Fibroblast of mammary gland (primary cell): ENCODE measurements around the gene SMYD3.
A peak's percentile ranks its signal among the peaks of the same experiment; 100 is the strongest.

Experiments used
- DNase-seq: peaks from one replicate; pipeline ENCODE4 v3.0.0-alpha.2; 2010; ENCODE audit warnings: low read depth
- H3K4me3 ChIP-seq: 2 replicates; pipeline ENCODE4 v1.5.1; 2011; ENCODE audit warnings: low read depth, mild to moderate bottlenecking, low read length, moderate library complexity; ENCODE audit not compliant: control insufficient read depth
- TF ChIP-seq, protein P1 (sequence below): conservative IDR thresholded peaks from 2 replicates; pipeline ENCODE4 v1.5.1; 2011; ENCODE audit warnings: low read depth, low read length, inconsistent platforms; ENCODE audit not compliant: control insufficient read depth, insufficient read depth

SMYD3 gene

DNA sequence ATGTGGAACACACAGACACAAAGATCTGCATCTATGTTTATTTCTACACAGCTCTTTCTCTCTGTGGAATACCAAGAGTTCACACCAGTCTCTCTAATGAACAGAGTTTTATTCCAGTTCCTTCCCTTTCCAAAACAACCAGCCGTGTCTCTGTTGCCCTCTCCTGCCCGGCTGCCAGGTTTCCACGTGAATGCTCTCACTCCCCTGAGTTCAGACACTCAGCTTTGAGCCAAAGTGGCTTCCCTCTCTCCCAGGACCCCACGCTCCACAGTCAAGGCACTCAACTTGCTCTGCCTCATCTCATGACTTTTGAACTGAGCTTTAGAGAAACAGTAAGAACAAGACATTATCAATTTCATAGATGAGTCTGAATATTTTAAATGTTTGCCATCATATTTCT lies 488.9 kb downstream of the SMYD3 start:
- no peak for DNase-seq
- TF ChIP-seq, protein P1, sequence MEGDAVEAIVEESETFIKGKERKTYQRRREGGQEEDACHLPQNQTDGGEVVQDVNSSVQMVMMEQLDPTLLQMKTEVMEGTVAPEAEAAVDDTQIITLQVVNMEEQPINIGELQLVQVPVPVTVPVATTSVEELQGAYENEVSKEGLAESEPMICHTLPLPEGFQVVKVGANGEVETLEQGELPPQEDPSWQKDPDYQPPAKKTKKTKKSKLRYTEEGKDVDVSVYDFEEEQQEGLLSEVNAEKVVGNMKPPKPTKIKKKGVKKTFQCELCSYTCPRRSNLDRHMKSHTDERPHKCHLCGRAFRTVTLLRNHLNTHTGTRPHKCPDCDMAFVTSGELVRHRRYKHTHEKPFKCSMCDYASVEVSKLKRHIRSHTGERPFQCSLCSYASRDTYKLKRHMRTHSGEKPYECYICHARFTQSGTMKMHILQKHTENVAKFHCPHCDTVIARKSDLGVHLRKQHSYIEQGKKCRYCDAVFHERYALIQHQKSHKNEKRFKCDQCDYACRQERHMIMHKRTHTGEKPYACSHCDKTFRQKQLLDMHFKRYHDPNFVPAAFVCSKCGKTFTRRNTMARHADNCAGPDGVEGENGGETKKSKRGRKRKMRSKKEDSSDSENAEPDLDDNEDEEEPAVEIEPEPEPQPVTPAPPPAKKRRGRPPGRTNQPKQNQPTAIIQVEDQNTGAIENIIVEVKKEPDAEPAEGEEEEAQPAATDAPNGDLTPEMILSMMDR: no peak
- no peak overlapping the region for H3K4me3 ChIP-seq

DNA sequence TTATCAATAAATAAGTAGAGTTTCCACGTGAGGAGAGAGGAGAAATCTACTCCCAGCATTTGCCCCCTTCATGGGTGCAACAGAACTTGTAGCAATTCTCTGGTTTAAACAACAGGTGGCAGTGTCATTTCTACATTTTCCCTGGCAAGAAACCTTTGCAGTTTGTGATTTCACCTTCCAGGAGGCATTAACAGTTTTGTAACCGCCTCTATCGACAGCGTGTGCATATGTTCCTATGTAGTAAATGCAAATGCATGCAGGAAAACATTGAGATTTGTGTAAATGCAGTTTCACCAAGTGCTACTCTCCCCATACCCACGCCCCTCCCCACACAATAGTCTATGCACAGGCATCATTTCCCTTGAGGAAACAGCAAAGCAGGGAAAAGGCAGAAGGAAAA lies 494.7 kb downstream of the SMYD3 start:
- peak; percentile 56 for DNase-seq
- TF ChIP-seq, protein P1: peak; percentile 60
- no peak overlapping the region for H3K4me3 ChIP-seq

DNA sequence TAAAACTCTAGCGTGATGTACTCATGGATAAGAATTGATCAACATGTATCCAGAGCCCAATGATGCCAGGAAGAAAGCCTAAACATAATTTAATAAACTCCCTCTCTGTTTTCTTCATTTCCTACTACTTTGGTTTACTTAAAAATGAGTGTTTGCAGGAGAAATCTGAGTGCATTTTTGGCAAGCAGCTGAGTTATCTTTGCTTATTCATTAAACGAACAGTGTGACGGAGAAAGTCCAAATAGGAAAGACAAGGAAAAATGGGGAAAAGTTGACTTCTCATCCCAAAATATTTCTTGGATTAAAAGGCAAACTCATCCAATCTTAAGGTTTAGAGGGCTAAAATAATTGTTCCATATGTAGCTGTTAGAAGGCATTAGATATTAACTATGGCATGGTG lies 496.7 kb downstream of the SMYD3 start:
- H3K4me3 ChIP-seq: no peak overlapping the region
- TF ChIP-seq, protein P1: no peak
- DNase-seq: no peak

DNA sequence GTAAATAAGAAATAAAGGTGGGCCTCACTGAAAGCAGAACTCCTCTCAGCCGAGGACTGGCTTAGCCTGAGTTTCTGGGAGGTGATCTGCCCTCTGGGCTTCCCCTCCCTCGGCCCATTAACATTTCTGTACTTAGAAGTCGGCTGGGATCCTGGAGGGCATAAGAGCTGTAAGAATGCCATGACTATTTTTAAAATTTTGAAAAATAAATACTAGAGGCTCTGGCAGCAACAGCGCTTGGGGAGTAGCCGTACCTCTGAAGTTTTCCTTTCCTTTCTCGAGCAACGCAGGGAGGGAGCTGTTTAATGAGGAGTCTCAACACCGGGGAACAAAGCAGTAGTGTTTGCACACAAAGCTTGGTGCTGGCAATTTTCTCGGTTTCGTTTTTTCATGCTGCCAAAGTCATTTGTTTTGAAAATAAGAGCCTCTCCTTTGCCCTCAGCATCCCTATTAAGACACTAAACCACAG lies 498.7 kb downstream of the SMYD3 start:
- no peak overlapping the region for H3K4me3 ChIP-seq
- no peak for DNase-seq

DNA sequence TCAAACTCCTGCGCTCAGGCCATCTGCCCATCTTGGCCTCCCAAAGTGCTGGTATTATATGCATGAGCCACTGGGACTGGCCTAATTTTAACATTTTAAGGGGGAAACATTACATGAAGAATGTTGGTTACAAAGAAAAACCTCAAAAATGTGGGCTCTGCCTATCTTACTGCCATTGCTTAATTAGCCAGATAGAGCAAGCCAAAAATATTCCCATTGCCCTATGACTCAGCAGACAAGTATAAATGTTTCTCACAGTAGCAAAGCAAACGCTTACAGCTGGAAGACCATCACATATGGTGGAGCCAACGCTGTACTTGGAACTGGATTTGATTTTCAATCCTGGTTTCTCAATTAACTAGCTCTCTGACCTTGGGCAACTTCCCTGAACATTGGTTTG lies 502.0 kb downstream of the SMYD3 start:
- TF ChIP-seq, protein P1: no peak
- no peak overlapping the region for H3K4me3 ChIP-seq
- peak; percentile 97 for DNase-seq

More for the DNA sequence above, 498.7 kb downstream of the SMYD3 start:
- TF ChIP-seq, protein P1: no peak

DNA sequence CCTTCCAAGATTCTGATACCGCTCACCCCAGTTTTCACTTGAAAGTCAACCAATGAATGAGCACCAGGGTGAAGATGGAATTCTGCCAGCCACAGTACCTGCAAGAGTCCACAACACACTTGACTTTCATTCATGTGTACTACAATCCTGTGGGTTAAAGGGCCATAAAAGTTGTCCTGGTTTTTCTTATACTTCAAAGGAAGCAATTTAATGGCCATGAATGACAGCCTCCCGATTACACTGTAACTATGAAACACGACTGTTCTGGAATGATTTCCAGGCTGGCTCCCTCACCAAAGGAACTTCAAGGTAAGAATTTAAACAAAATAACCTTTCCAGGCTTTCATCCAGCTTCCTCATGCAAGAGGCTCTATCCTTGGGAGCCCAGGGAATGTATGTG lies 502.8 kb downstream of the SMYD3 start:
- DNase-seq: no peak

More for the DNA sequence above, 502.8 kb downstream of the SMYD3 start:
- no peak overlapping the region for H3K4me3 ChIP-seq
- TF ChIP-seq, protein P1: no peak
